Right cardiac atrium (tissue), 5 donors: Measurements from ENCODE around the gene ATP1B1. TPM values are rescaled to one million over a fixed set of nuclear protein-coding genes. Genes with fewer than 3 reads are reported as not detected.
A peak's percentile ranks its signal among the peaks of the same experiment; 100 is the strongest.

ENCODE experiments used
- ATAC-seq, 2 donors: fragments of 200-7000 bp; cut with Tn5 transposase; one replicate each; pipeline versions ENCODE4 v1.8.0 to v1.9.1; 2020; ENCODE audit warnings: moderate library complexity in 2 of 2, mild to moderate bottlenecking in 1 of 2
- DNase-seq, 3 donors: peaks; one replicate each; pipeline ENCODE4 v3.0.0-alpha.2; 2020
- H3K27ac ChIP-seq: one replicate; pipeline ENCODE4 v1.5.1; 2013; ENCODE audit warnings: mild to moderate bottlenecking, low read length, control low read depth, moderate library complexity
- H3K27me3 ChIP-seq: one replicate; pipeline ENCODE4 v1.6.1; 2013; ENCODE audit not compliant: control insufficient read depth, insufficient read depth
- H3K4me1 ChIP-seq: one replicate; pipeline ENCODE4 v1.6.1; 2013; ENCODE audit warnings: low read length; ENCODE audit not compliant: control insufficient read depth, insufficient read depth
- H3K4me3 ChIP-seq: one replicate; pipeline ENCODE4 v1.5.1; 2013; ENCODE audit warnings: low read length, control low read depth
- H3K9me3 ChIP-seq: one replicate; pipeline ENCODE4 v1.6.1; 2013; ENCODE audit warnings: low read length; ENCODE audit not compliant: control insufficient read depth
- WGBS: extraction: QIAGEN DNeasy Blood & Tissue Kit; methylation state at CpG from one replicate; pipeline ENCODE4 v1.1.7; 2013; 5-methylcytosine and 5-hydroxymethylcytosine counted together
- intact Hi-C, 4 donors: fragments of 100-400 bp; cut with DNase I; formaldehyde crosslinking; loops; one replicate each; pipeline versions ENCODE4 v1.11.0 to v1.14.0; 2022 to 2023
- polyA plus RNA-seq: library from polyadenylated mRNA; stranded (reverse); fragments of 200-250 nt; gene quantifications from one replicate; pipeline ENCODE4 v1.2.3, GENCODE V29; 2013
- total RNA-seq, 4 donors: library from RNA; stranded (reverse); fragmentation: NEBNext Ultra II Directional; extraction: Animal tissue kit (Norgen Biotek cat#: 25700); gene quantifications; one replicate each; pipeline ENCODE4 v1.2.1, GENCODE V29; 2021
- donor health status: healthy with polysubstance abuse.
- donor health status: DM: no; HTN: yes; CAD: no.
- donor health status: DM: no; HTN: no; CAD: no.
- donor health status: DM: no; HTN: yes; CAD: no; lungs with severe emphysema.
- donor health status: DM: yes; HTN: yes; CAD: no.

The ATP1B1 gene
- total and polyA plus RNA-seq, 5 donors, result 189 to 294 (median 265) TPM

DNA sequence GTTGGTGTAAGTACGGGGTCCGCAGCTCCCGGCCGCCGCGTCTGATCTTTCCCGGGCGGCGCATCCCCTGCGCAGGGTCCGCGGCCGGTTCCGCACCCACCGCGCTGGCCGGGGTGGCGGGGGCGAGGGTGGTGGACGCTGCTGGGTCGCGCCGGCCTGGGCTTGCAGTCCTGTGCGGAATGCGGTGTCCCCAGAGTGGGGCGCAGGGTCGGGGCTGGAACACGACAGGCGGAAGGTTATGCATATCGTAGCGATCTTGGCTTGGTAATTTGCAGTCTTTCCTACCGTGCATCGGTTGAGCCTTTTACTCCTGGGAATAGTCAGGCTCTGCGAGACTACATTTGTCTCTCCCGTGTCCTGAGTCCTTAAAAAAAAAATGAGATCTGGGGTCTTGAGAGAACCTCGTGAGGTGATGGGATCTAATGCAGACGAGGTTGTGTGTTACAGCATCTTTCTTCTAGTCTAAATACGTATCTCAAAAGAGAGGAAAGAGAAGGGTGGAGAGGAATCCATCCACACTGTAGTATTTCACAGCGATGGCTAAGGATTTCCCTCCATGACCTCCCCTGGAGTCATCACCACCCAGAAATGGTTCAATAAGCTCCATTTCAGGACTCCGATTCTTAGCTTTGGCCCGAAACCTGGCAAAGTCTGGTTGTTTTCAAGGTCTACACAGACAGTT is 572 bp downstream of the ATP1B1 start:
- DNase-seq, result peak in 2 of 3 donors; percentile 32 to 72
- no peaks in the 10 kb centered on the region for H3K27me3 ChIP-seq
- intact Hi-C loops, result loop anchor here in 2 of 4 donors (10.0 kb wide), 2 partner anchors 232 to 372 kb away; no protein-coding TSS in a partner anchor
- H3K9me3 ChIP-seq, result no peaks in the 10 kb centered on the region
- WGBS, result 2% methylated on average over 41 of the region's 41 CpGs
- peak overlapping the region; percentile 73 for H3K27ac ChIP-seq
- peaks cover 9% of the 10 kb centered on the region for H3K4me1 ChIP-seq
- ATAC-seq, result peak; percentile 3 to 6
- peak overlapping the region; percentile 90 for H3K4me3 ChIP-seq

DNA sequence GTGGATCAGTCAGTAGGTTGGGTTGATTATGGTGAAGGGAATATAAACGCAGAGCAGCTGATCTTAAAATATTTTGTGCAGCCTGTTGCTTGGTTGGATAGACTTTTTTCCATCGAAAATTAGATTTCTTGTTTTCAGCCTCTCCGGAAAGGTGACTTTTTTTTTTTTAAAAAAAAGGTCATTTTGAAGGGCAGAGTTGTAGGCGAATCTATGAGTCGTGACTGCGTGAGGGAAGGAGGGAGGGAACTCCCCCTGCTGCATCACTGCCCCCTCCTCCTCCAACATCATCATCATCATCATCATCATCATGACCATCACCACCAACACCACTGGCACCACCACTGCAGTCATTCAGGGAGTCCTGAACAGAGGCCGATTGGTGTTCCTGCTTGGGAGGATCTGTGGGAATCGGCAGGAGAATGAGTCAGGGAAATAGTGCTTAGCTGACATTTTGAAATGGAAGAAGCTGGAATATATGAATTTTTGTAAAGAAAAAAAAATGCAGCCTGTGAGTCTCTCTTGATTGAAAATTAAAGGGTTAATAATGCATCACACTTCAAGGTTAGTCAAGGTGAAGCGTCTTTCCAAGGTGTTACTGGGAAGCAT is 1.2 kb downstream of the ATP1B1 start:
- Histone ChIP-seq H3K27ac (peak overlapping the region; percentile 78), H3K4me1 (peaks cover 5% of the 10 kb centered on the region), H3K9me3 (no peaks in the 10 kb centered on the region), H3K27me3 (no peaks in the 10 kb centered on the region), H3K4me3 (peak overlapping the region; percentile 90)
- 27% methylated on average over 9 of the region's 9 CpGs for WGBS
- intact Hi-C loops, result loop anchor here in 2 of 4 donors (10.0 kb wide), 2 partner anchors 233 to 373 kb away; no protein-coding TSS in a partner anchor
- ATAC-seq, result peak in 1 of 2 donors; percentile 5
- peak in 2 of 3 donors; percentile 23 to 51 for DNase-seq

DNA sequence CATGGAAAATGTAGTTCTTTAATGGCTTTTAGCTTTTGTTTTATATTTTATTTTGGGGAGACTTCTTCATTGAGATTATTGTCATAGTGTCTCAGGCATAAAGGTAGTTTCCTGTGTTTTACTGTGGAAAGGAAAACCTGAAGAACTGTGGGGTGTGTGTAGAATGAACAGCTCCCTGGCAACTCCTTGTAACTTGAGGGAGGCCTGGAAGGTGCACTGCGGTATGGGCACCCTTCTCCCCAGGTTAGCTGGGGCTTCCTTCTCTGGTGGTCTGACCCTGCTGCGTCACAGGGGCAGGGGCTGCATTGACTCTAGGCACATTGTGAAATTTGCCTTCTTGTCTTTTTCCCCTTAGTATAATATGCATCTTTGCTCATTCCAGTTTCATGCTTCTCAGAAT is 1.7 kb downstream of the ATP1B1 start:
- no peak for DNase-seq
- H3K27me3 ChIP-seq, result no peaks in the 10 kb centered on the region
- H3K4me1 ChIP-seq, result peaks cover 5% of the 10 kb centered on the region
- peak overlapping the region; percentile 81 for H3K27ac ChIP-seq
- ATAC-seq, result no peak
- peak overlapping the region; percentile 90 for H3K4me3 ChIP-seq
- 53% methylated on average over 2 of the region's 2 CpGs for WGBS
- intact Hi-C loops, result loop anchor here in 2 of 4 donors (10.0 kb wide), 2 partner anchors 233 to 373 kb away; no protein-coding TSS in a partner anchor
- H3K9me3 ChIP-seq, result no peaks in the 10 kb centered on the region

DNA sequence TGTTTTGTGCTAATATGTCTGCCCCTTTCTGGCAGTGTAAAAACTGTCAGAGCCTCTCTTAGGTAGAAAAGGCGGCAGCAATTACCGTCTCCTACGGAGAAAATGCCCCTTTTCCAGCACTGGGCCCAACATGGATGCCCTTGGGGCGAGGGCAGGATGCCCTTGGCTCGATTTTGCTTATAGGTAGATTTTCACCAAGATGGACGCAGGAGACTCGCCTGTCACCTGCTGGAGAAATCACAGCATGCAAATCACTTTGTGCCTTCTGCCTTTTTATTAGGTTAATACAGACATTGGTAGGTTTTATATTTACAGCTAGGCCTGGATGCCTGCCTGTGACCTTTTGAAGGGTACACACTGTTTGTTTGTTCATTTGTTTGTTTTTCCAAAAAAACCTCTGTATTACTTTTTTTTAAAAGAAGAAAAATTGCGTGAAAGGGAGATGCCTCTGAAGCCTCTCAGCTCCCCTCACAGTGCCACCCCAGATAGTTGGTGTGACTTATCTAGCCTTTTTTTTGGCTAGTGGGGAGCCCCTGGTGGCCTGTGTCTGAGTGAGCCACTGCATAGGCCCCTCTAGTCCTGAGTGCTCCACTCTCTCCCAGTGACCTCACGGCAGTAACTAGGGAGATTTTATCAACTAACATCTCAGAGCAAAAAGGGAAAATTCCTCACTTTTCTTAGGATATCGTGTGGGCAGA is 2.5 kb downstream of the ATP1B1 start:
- Histone ChIP-seq H3K27me3 (no peaks in the 10 kb centered on the region), H3K4me3 (peak overlapping the region; percentile 90), H3K9me3 (no peaks in the 10 kb centered on the region), H3K27ac (peak overlapping the region; percentile 81), H3K4me1 (peaks cover 8% of the 10 kb centered on the region)
- 61% methylated on average over 10 of the region's 10 CpGs for WGBS
- ATAC-seq (no peak), DNase-seq (peak in 1 of 3 donors; percentile 57)
- intact Hi-C loops, result loop anchor here in 2 of 4 donors (10.0 kb wide), 2 partner anchors 234 to 374 kb away; no protein-coding TSS in a partner anchor

DNA sequence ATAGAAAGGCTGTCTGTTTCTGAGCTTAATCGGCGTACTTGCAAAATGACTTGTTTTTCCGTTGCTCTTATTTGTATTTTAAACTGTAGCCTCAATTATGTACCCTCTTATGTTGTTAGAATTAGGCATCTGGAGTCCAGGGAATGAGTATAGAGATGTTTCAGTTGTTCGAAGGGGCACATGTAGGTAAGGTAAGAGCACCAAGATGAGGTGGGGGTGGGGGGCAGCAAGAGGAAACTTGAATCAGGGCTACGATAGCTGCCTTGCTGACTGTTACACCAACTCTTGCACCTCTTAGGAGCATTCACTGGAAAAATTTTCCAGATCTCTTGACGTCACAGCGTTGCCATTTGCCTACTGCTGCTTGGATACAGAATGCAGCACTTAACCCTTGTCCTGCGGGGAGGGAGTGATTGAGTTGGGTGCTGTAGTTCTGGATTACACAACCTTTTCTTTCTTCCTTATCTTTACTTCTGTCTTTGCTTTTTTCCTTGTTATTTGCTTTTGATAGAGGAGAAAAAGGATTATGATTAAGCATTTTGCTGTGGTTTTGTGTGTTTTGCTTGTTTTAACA is 3.2 kb downstream of the ATP1B1 start:
- 37% methylated on average over 8 of the region's 8 CpGs for WGBS
- ATAC-seq, result peak; percentile 29 to 63
- H3K9me3 ChIP-seq, result no peaks in the 10 kb centered on the region
- H3K4me1 ChIP-seq, result peaks cover 8% of the 10 kb centered on the region
- H3K27me3 ChIP-seq, result no peaks in the 10 kb centered on the region
- peak overlapping the region; percentile 90 for H3K4me3 ChIP-seq
- intact Hi-C loops, result loop anchor here in 3 of 4 donors (10.0 kb wide), 3 partner anchors 235 to 385 kb away; partner anchors contain the start of gene DPT (in 1 of the 3)
- DNase-seq, result peak in 2 of 3 donors; percentile 46 to 60
- H3K27ac ChIP-seq, result peak overlapping the region; percentile 81

DNA sequence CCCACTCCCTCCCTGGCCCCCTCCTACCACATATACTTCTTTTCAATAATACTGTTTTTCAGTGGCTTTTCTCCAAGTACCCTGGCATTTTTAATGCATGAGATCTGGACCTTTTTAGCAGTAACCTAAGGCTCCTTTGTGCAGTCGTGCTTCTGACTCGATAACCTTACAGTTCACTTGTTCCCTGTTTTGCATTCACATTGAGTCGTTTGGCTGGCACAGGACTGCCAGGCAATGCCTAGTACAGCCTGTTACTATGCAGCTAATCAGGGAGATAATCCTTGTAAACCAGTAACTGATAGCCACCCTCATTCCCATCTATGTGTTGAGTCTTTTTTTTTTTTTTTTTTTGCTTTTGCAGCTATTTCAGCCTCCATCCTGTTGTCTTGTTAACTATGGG is 3.7 kb downstream of the ATP1B1 start:
- 11% methylated on average over 3 of the region's 3 CpGs for WGBS
- peak overlapping the region; percentile 90 for H3K4me3 ChIP-seq
- peak overlapping the region; percentile 69 for H3K27ac ChIP-seq
- intact Hi-C loops, result loop anchor here in 1 of 4 donors (10.0 kb wide), 1 partner anchor 385 kb away; the partner anchor contains the start of gene DPT
- H3K27me3 ChIP-seq, result no peaks in the 10 kb centered on the region
- no peak for DNase-seq
- H3K9me3 ChIP-seq, result no peaks in the 10 kb centered on the region
- ATAC-seq, result no peak
- peaks cover 8% of the 10 kb centered on the region for H3K4me1 ChIP-seq

DNA sequence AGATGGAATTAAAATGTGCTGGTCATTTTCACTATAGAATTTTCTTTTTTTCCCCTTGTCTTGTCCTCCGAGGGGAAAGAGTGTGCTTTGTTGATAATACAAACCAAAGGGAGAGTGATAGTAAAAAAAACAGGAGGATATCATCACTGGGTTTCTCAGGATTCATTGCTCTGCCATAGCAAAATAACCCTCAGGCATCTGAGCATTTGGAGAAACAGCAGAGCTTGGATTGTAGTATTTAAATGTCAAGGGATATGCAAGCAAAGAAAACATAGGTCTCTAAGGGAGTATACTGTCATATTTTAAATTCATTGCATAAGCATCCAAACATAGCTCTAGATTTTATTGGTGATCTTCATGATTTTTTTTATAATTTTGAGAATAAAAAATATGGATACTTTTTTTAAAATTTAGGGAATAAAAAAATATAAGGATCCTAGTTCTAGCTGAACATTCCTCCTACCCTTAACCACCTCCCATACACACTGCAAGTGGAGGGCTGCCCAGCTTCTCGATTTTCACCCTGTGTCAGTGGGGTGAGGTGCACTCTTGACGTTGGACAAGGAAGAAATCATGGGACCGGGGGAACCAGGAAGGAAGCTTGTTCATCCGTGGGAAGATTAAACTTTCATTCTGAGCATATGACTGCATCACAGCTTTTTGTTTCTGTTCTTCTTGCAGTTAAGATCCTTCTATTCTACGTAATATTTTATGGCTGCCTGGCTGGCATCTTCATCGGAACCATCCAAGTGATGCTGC is 4.4 kb downstream of the ATP1B1 start:
- Histone ChIP-seq H3K4me1 (peaks cover 9% of the 10 kb centered on the region), H3K4me3 (no peak overlapping the region), H3K27me3 (no peaks in the 10 kb centered on the region), H3K27ac (no peak overlapping the region), H3K9me3 (no peaks in the 10 kb centered on the region)
- 33% methylated on average over 7 of the region's 7 CpGs for WGBS
- DNase-seq (no peak), ATAC-seq (no peak)
- intact Hi-C loops, result loop anchor here in 1 of 4 donors (10.0 kb wide), 1 partner anchor 386 kb away; the partner anchor contains the start of gene DPT

DNA sequence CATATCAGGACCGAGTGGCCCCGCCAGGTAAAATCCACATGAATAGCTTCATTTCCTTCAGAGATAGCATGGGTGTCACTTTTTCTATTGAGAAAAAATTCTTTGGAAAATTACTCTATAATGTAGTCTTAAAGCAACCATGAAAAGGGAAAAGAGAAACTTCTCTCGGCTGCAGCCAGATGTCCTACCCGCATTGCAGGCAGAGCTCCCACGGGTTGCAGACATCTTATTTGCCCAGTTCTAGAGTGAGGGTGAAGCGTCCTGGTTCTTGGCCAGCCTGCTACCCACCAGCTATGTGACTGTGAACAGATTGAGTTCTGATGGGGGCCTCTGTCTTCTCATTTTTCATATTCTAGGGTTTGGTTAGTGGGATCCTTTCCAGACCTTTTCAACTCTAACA is 5.0 kb downstream of the ATP1B1 start:
- intact Hi-C loops, result loop anchor here in 1 of 4 donors (10.0 kb wide), 1 partner anchor 387 kb away; the partner anchor contains the start of gene DPT
- Histone ChIP-seq H3K27me3 (no peaks in the 10 kb centered on the region), H3K4me3 (no peak overlapping the region), H3K9me3 (no peaks in the 10 kb centered on the region), H3K27ac (peak overlapping the region; percentile 1), H3K4me1 (peaks cover 11% of the 10 kb centered on the region)
- ATAC-seq (no peak), DNase-seq (no peak)
- WGBS, result 84% methylated on average over 6 of the region's 6 CpGs

DNA sequence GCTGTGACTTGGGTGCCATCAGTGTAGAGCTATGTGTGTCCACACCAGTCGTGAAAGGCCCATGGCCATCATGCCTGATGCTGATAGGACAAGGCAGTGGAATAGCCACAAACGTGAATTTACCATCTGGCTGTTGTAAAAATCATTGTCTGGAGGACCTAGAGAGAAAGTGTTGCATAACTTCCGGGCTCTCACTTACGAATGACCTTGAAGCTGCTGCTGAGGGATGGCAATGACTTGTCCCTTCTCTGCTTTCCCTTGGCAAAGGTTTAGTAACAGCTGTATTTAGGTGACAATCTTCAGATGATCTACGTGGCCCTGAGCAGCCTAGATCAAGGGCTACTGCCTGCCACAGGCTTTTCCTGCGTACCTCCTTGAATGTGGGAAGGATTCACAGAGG is 5.8 kb downstream of the ATP1B1 start:
- no peaks in the 10 kb centered on the region for H3K27me3 ChIP-seq
- WGBS, result 57% methylated on average over 6 of the region's 6 CpGs
- H3K27ac ChIP-seq, result peak overlapping the region; percentile 86
- ATAC-seq, result no peak
- peaks cover 11% of the 10 kb centered on the region for H3K4me1 ChIP-seq
- intact Hi-C loops, result loop anchor here in 1 of 4 donors (10.0 kb wide), 1 partner anchor 387 kb away; the partner anchor contains the start of gene DPT
- H3K4me3 ChIP-seq, result no peak overlapping the region
- no peak for DNase-seq
- H3K9me3 ChIP-seq, result no peaks in the 10 kb centered on the region
